GM18511 (cell line): ENCODE results near the gene FH.

Source experiments
- ATAC-seq: cut with Tn5 transposase; IDR thresholded peaks from one replicate; pipeline ENCODE4 v1.9.1; 2021; ENCODE audit warnings: mild to moderate bottlenecking, moderate library complexity; ENCODE audit not compliant: unreplicated experiment

FH gene

GRCh38 chr1:241460098-241460873, 59.3 kb downstream of the FH start:
- ATAC-seq, result no peak

GRCh38 chr1:241459186-241459802, 60.3 kb downstream of the FH start:
- no peak for ATAC-seq

GRCh38 chr1:241457421-241457820, 62.1 kb downstream of the FH start:
- no peak for ATAC-seq

GRCh38 chr1:241456743-241457142, 62.8 kb downstream of the FH start:
- ATAC-seq, result no peak

GRCh38 chr1:241453732-241454131, 65.8 kb downstream of the FH start:
- no peak for ATAC-seq

GRCh38 chr1:241451956-241452355, 67.6 kb downstream of the FH start:
- no peak for ATAC-seq
